HEK293 (cell line): ENCODE data around the gene PPM1L.

ENCODE experiments used
- CTCF ChIA-PET: fragments of 350-600 bp; formaldehyde crosslinking; extraction: SDS; loops from one replicate; lab custom pipeline; 2021; ENCODE audit warnings: antibody characterized with exemption; lab: Yijun Ruan, JAX
- POLR2A ChIA-PET: fragments of 300-600 bp; formaldehyde crosslinking; extraction: SDS; loops from one replicate; lab custom pipeline; 2020; ENCODE audit warnings: antibody characterized with exemption, inconsistent platforms; lab: Yijun Ruan, JAX
- H3K27ac ChIP-seq: fragments of 200-500 bp; sonication (Bioruptor generic); 2 replicates; pipeline ENCODE4 v1.5.1; 2014; ENCODE audit warnings: low read depth, low read length, control low read depth, inconsistent platforms; ENCODE audit errors: extremely low read depth
- H3K36me3 ChIP-seq, 2 experiments: fragments of 200-500 bp in 1 of 2; sonication (Bioruptor generic) in 1 of 2; 1 replicate in 1 of 2; 2 replicates in 1 of 2; pipeline ENCODE4 v1.5.1; 2014 to 2017; ENCODE audit warnings: inconsistent platforms in 2 of 2, low read length in 2 of 2; ENCODE audit not compliant: control insufficient read depth in 2 of 2, insufficient read depth in 1 of 2
- H3K4me1 ChIP-seq: fragments of 200-500 bp; sonication (Bioruptor generic); 2 replicates; pipeline ENCODE4 v1.5.1; 2014; ENCODE audit warnings: mild to moderate bottlenecking, low read length, inconsistent platforms; ENCODE audit not compliant: control insufficient read depth, insufficient read depth
- H3K4me3 ChIP-seq: 2 replicates; pipeline ENCODE4 v1.5.1; 2011; ENCODE audit warnings: low read depth, mild to moderate bottlenecking, control low read depth, low read length, moderate library complexity
- H3K9me3 ChIP-seq: fragments of 200-500 bp; sonication (Bioruptor generic); 2 replicates; pipeline ENCODE4 v1.5.1; 2014; ENCODE audit warnings: low read depth, low read length, inconsistent platforms; ENCODE audit not compliant: control insufficient read depth, insufficient read depth
- GFI1B ChIP-seq: fragments of 450-650 bp; formaldehyde crosslinking; IDR thresholded peaks from 2 replicates; pipeline ENCODE4 v1.5.1; 2016; ENCODE audit warnings: missing biosample characterization, missing genetic modification characterization
- GLI2 ChIP-seq: fragments of 450-650 bp; formaldehyde crosslinking; IDR thresholded peaks from 2 replicates; pipeline ENCODE4; 2017; ENCODE audit warnings: missing biosample characterization, missing genetic modification characterization, low read depth, borderline replicate concordance
- GLI4 ChIP-seq: fragments of 450-650 bp; formaldehyde crosslinking; IDR thresholded peaks from 2 replicates; pipeline ENCODE4 v1.5.1; 2016; ENCODE audit warnings: missing biosample characterization, missing genetic modification characterization
- MYNN ChIP-seq: fragments of 450-650 bp; formaldehyde crosslinking; IDR thresholded peaks from 2 replicates; pipeline ENCODE4 v1.5.1; 2016; ENCODE audit warnings: missing biosample characterization, missing genetic modification characterization, borderline replicate concordance
- MZF1 ChIP-seq: fragments of 450-650 bp; formaldehyde crosslinking; IDR thresholded peaks from 2 replicates; pipeline ENCODE4 v1.5.1; 2017; ENCODE audit warnings: missing biosample characterization, missing genetic modification characterization, borderline replicate concordance
- PRDM1 ChIP-seq: fragments of 450-650 bp; formaldehyde crosslinking; IDR thresholded peaks from 2 replicates; pipeline ENCODE4; 2016; ENCODE audit warnings: missing biosample characterization, missing genetic modification characterization
- SP7 ChIP-seq: fragments of 450-650 bp; formaldehyde crosslinking; IDR thresholded peaks from 2 replicates; pipeline ENCODE4 v1.5.1; 2016; ENCODE audit warnings: missing biosample characterization, missing genetic modification characterization
- TRIM28 ChIP-seq: IDR thresholded peaks from 2 replicates; pipeline ENCODE4 v1.6.1; 2011; ENCODE audit warnings: low read length, control low read depth, borderline replicate concordance
- ZNF169 ChIP-seq: fragments of 450-650 bp; formaldehyde crosslinking; IDR thresholded peaks from 2 replicates; pipeline ENCODE4 v1.5.1; 2016; ENCODE audit warnings: missing biosample characterization, missing genetic modification characterization
- ZNF202 ChIP-seq: fragments of 450-650 bp; formaldehyde crosslinking; IDR thresholded peaks from 2 replicates; pipeline ENCODE4 v1.5.1; 2016; ENCODE audit warnings: missing biosample characterization, missing genetic modification characterization, borderline replicate concordance
- ZNF221 ChIP-seq: fragments of 450-650 bp; formaldehyde crosslinking; IDR thresholded peaks from 2 replicates; pipeline ENCODE4 v1.5.1; 2017; ENCODE audit warnings: missing biosample characterization, missing genetic modification characterization, borderline replicate concordance
- ZNF280D ChIP-seq: fragments of 450-650 bp; formaldehyde crosslinking; IDR thresholded peaks from 2 replicates; pipeline ENCODE4 v1.5.1; 2016; ENCODE audit warnings: missing biosample characterization, missing genetic modification characterization
- ZNF354C ChIP-seq: fragments of 450-650 bp; formaldehyde crosslinking; IDR thresholded peaks from 2 replicates; pipeline ENCODE4 v1.5.1; 2016; ENCODE audit warnings: missing biosample characterization, missing genetic modification characterization, low read depth, borderline replicate concordance
- ZNF423 ChIP-seq: fragments of 450-650 bp; formaldehyde crosslinking; IDR thresholded peaks from 2 replicates; pipeline ENCODE4 v1.5.1; 2016; ENCODE audit warnings: missing biosample characterization, missing genetic modification characterization
- ZNF426 ChIP-seq: fragments of 450-650 bp; formaldehyde crosslinking; IDR thresholded peaks from 2 replicates; pipeline ENCODE4 v1.5.1; 2017; ENCODE audit warnings: missing biosample characterization, missing genetic modification characterization, mild to moderate bottlenecking, inconsistent platforms, moderate library complexity
- ZNF600 ChIP-seq: fragments of 450-650 bp; formaldehyde crosslinking; IDR thresholded peaks from 2 replicates; pipeline ENCODE4 v1.5.1; 2016; ENCODE audit warnings: missing biosample characterization, missing genetic modification characterization
- ZNF777 ChIP-seq: fragments of 450-650 bp; formaldehyde crosslinking; IDR thresholded peaks from 2 replicates; pipeline ENCODE4 v1.5.1; 2017; ENCODE audit warnings: missing biosample characterization, missing genetic modification characterization, borderline replicate concordance
- TF ChIP-seq, protein P1 (sequence below): fragments of 450-650 bp; formaldehyde crosslinking; IDR thresholded peaks from 2 replicates; pipeline ENCODE4 v1.5.1; 2016; ENCODE audit warnings: missing biosample characterization, missing genetic modification characterization
- TF ChIP-seq, protein P2 (sequence below): fragments of 450-650 bp; formaldehyde crosslinking; IDR thresholded peaks from 2 replicates; pipeline ENCODE4 v1.5.1; 2016; ENCODE audit warnings: missing biosample characterization, missing genetic modification characterization

Gene PPM1L

GRCh38 chr3:161042023-161042501, 286.0 kb downstream of the PPM1L start:
- TF ChIP-seq ZNF221 (tag by site-specific recombination) (no peak), MYNN (tag by site-specific recombination) (no peak), ZNF423 (tag by site-specific recombination) (no peak), ZNF202 (tag by site-specific recombination) (no peak), GFI1B (no peak), ZNF169 (tag by site-specific recombination) (no peak), ZNF777 (tag by site-specific recombination) (no peak), ZNF426 (tag by site-specific recombination) (no peak), ZNF600 (tag by site-specific recombination) (no peak), MZF1 (tag by site-specific recombination) (no peak), TRIM28 (no peak), ZNF280D (tag by site-specific recombination) (no peak), SP7 (tag by site-specific recombination) (no peak), PRDM1 (tag by site-specific recombination) (no peak), GLI2 (tag by site-specific recombination) (no peak)
- TF ChIP-seq, protein P1, sequence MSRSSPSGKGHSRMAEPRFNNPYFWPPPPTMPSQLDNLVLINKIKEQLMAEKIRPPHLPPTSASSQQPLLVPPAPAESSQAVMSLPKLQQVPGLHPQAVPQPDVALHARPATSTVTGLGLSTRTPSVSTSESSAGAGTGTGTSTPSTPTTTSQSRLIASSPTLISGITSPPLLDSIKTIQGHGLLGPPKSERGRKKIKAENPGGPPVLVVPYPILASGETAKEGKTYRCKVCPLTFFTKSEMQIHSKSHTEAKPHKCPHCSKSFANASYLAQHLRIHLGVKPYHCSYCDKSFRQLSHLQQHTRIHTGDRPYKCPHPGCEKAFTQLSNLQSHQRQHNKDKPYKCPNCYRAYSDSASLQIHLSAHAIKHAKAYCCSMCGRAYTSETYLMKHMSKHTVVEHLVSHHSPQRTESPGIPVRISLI (tag by site-specific recombination) = no peak
- TF ChIP-seq, protein P2, sequence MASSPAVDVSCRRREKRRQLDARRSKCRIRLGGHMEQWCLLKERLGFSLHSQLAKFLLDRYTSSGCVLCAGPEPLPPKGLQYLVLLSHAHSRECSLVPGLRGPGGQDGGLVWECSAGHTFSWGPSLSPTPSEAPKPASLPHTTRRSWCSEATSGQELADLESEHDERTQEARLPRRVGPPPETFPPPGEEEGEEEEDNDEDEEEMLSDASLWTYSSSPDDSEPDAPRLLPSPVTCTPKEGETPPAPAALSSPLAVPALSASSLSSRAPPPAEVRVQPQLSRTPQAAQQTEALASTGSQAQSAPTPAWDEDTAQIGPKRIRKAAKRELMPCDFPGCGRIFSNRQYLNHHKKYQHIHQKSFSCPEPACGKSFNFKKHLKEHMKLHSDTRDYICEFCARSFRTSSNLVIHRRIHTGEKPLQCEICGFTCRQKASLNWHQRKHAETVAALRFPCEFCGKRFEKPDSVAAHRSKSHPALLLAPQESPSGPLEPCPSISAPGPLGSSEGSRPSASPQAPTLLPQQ (tag by site-specific recombination) = no peak
- H3K4me1 ChIP-seq = no peaks in the 10 kb centered on the region
- H3K9me3 ChIP-seq = no peaks in the 10 kb centered on the region
- H3K4me3 ChIP-seq = no peak overlapping the region
- H3K27ac ChIP-seq = no peak overlapping the region
- ChIA-PET POLR2A (no interaction called here), CTCF (no interaction called here)
- H3K36me3 ChIP-seq = no peaks in the 10 kb centered on the region

- H3K4me1 ChIP-seq = no peaks in the 10 kb centered on the region
Measured at GRCh38 chr3:161043336-161044035, 287.5 kb downstream of the PPM1L start.

More at GRCh38 chr3:161043336-161044035, 287.5 kb downstream of the PPM1L start:
- H3K9me3 ChIP-seq = no peaks in the 10 kb centered on the region
- no peak overlapping the region for H3K27ac ChIP-seq
- no peaks in the 10 kb centered on the region for H3K36me3 ChIP-seq
- H3K4me3 ChIP-seq = no peak overlapping the region
- POLR2A ChIA-PET = no interaction called here
- TF ChIP-seq ZNF354C (no peak), GLI4 (no peak)
- CTCF ChIA-PET = no interaction called here
